HG02870 (cell line): ENCODE measurements around the gene CTNND2.

Experiments
- ATAC-seq: cut with Tn5 transposase; IDR thresholded peaks from one replicate; pipeline ENCODE4 v1.9.1; 2021; ENCODE audit warnings: mild to moderate bottlenecking, moderate library complexity; ENCODE audit not compliant: unreplicated experiment

The CTNND2 gene

GRCh38 chr5:11052871-11053270 is 851.4 kb downstream of the CTNND2 start:
- no peak for ATAC-seq

- no peak for ATAC-seq
Observed at GRCh38 chr5:11050596-11051304, 853.5 kb downstream of the CTNND2 start.

GRCh38 chr5:11048760-11049159 is 855.5 kb downstream of the CTNND2 start:
- no peak for ATAC-seq

- ATAC-seq = no peak
Observed at GRCh38 chr5:11047625-11048024, 856.6 kb downstream of the CTNND2 start.

GRCh38 chr5:11047030-11047429 is 857.2 kb downstream of the CTNND2 start:
- ATAC-seq = no peak

GRCh38 chr5:11046160-11046559 is 858.1 kb downstream of the CTNND2 start:
- ATAC-seq = no peak

- ATAC-seq = no peak
Observed at GRCh38 chr5:11045411-11045810, 858.8 kb downstream of the CTNND2 start.

GRCh38 chr5:11044581-11044980 is 859.7 kb downstream of the CTNND2 start:
- ATAC-seq = no peak

- ATAC-seq = no peak
Observed at GRCh38 chr5:11043881-11044280, 860.4 kb downstream of the CTNND2 start.

- ATAC-seq = no peak
Observed at GRCh38 chr5:11040345-11040744, 863.9 kb downstream of the CTNND2 start.

- ATAC-seq = no peak
Observed at GRCh38 chr5:11038772-11039171, 865.5 kb downstream of the CTNND2 start.

GRCh38 chr5:11037941-11038340 is 866.3 kb downstream of the CTNND2 start:
- no peak for ATAC-seq

- ATAC-seq = no peak
Observed at GRCh38 chr5:11037080-11037479, 867.2 kb downstream of the CTNND2 start.

GRCh38 chr5:11030671-11031070 is 873.6 kb downstream of the CTNND2 start:
- ATAC-seq = no peak

GRCh38 chr5:11027660-11028059 is 876.6 kb downstream of the CTNND2 start:
- ATAC-seq = peak; percentile 85

GRCh38 chr5:11026543-11026942 is 877.7 kb downstream of the CTNND2 start:
- ATAC-seq = no peak

GRCh38 chr5:11023945-11024344 is 880.3 kb downstream of the CTNND2 start:
- no peak for ATAC-seq

GRCh38 chr5:11013793-11014192 is 890.5 kb downstream of the CTNND2 start:
- no peak for ATAC-seq

- no peak for ATAC-seq
Observed at GRCh38 chr5:11012295-11012694, 892.0 kb downstream of the CTNND2 start.

- ATAC-seq = no peak
Observed at GRCh38 chr5:11010429-11011210, 893.6 kb downstream of the CTNND2 start.

GRCh38 chr5:11009576-11009975 is 894.7 kb downstream of the CTNND2 start:
- no peak for ATAC-seq

GRCh38 chr5:11007269-11007870 is 896.9 kb downstream of the CTNND2 start:
- no peak for ATAC-seq
